HG02938 (cell line): ENCODE measurements around the gene KRR1.
"Not testable (repeated sequence)": the region's sequence is repeated elsewhere in the genome, so short reads cannot be mapped to it uniquely, and the experiment has no call there.

Source experiments
- ATAC-seq: cut with Tn5 transposase; IDR thresholded peaks from one replicate; pipeline ENCODE4 v1.9.1; 2021; ENCODE audit warnings: mild to moderate bottlenecking, moderate library complexity; ENCODE audit not compliant: unreplicated experiment

Gene KRR1

GRCh38 chr12:75526655-75527511 is 15.5 kb upstream of the KRR1 start:
- ATAC-seq, result peak; percentile 93

DNA sequence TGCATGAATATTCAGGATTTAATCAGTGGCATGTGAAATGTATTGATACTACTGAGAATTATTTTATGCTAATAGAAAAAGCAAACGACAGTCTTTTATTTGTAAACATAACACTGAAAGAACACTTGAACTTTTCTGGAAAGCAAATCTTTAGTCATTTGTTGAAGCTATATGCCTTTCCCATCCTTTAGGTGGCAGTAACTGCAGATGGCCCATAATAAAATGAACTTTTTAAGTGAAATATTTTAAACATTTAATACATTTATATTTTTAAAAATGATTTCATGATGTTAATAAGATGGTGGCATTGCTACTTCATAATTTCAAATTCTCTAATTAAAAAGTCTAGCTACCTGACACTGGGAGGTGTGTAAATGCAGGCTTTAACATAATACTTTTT is 13.9 kb upstream of the KRR1 start:
- no peak for ATAC-seq

- ATAC-seq, result not testable (repeated sequence)
Measured at GRCh38 chr12:75522124-75522523, 10.7 kb upstream of the KRR1 start.

DNA sequence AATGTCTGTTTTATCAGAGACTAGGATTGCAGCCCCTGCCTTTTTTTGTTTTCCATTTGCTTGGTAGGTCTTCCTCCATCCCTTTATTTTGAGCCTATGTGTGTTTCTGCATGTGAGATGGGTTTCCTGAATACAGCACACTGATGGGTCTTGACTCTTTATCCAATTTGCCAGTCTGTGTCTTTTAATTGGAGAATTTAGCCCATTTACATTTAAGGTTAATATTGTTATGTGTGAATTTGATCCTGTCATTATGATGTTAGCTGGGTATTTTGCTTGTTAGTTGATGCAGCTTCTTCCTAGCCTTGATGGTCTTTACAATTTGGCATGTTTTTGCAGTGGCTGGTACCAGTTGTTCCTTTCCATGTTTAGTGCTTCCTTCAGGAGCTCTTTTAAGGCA is 9.8 kb upstream of the KRR1 start:
- ATAC-seq, result not testable (repeated sequence)

DNA sequence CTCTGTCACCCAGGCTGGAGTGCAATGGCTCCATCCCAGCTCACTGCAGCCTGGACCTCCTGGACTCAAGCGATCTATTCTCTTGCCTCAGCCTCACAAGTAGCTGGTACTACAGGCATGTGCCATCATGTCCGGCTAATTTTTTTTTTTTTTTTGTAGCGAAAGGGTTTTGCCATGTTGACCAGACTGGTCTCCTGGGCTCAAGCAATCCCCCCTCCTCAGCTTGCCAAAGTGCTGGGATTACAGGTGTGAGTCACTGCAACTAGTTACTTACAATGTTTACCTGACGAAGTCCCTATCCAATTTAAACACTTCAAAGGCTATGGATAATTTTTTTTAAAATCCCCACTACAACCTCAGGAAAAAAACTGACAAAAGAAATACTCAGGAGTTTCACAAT is 1.8 kb downstream of the KRR1 start:
- no peak for ATAC-seq

DNA sequence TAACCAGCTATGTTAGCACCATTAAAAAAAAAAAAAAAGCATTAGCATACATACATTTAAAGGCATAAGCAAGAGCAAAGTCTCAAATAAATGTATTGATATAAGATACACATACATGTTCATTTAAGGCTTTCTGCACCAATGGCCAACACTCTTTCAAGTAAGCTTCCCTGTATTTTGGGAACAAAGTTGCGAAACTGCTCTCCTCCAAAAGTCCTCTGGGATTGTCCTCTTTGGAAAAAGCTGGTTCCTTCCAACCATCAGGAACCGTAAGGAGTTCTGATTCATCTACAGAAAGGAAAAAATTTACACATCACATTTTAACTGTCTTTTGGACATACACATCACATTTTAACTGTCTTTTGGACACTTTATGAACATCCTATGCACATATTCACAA is 3.2 kb downstream of the KRR1 start:
- no peak for ATAC-seq

GRCh38 chr12:75507086-75507485 is 4.3 kb downstream of the KRR1 start:
- ATAC-seq, result no peak

DNA sequence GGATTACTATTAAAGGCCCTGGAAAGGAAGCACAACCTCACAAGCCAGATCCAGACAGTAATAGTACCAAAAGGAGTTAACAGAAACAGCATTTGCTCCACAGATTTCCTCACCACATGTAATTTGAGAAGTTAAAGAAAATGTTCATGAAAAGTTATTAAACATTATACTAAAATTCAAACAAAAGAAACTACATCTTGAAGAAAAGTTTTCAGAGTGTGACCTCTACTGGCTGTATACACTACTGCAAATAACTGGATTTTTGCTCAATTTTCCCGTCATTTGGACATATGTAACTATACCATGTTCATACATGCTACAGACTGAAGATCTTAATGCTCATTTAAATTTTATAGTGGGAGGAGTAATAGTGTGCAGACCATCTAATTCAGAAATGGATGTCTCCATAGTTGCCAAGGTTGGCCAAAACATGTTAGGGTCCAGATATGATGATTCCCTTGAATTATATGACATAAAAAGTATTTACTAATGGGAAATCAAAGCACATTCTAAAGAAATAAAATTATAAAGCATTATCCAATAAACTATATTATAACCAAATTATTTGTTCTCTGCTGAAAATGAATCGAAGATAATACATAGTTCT is 5.6 kb downstream of the KRR1 start:
- ATAC-seq, result peak; percentile 50

- ATAC-seq, result no peak
Measured at GRCh38 chr12:75503866-75504265, 7.5 kb downstream of the KRR1 start.

GRCh38 chr12:75503459-75503858 is 8.0 kb downstream of the KRR1 start:
- no peak for ATAC-seq

DNA sequence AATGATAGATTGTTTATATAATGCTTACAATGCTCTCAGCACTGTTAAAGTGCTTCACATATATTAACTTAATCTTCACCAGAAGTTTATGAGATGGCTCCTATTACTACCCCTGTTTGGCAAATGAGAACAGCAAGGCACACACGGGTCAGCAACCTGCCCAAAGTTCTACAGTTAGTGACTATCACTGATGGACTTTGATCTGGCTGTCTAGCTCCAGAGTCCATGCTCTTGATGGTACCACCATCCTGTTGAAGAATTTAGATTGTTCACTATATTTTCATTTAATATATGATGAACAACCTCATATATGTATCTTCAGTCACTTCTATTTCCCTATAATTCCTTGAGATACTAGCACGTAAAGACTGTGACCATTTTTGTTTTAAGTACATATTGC is 20.2 kb downstream of the KRR1 start:
- no peak for ATAC-seq

DNA sequence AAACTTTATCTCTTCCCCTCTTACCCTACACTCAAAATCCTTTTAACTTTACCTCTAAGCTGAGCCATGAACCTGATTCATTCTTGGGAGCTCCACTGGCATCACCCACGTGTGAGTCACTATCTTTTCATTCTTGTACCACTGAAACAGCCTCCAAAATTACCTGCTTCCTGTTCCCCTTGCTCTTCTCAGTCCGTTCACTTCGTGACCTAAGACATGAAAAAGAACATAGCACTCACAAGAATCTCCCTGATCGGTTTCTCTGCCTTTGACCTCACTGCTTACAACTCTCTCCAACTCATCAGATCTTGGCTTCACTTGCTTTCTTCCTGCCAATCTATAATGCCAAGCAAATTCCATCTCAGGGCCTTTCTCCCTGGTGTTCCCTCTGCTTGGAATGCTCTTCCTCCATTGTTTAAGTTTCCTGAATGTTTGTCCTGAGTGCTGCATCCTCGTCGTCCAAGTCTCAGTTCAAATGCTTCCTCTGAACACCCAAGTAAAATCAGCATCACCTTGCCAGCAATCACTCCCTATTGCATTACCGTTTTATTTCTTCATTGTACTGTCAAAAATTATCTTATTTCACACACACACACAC is 21.7 kb downstream of the KRR1 start:
- peak; percentile 55 for ATAC-seq

DNA sequence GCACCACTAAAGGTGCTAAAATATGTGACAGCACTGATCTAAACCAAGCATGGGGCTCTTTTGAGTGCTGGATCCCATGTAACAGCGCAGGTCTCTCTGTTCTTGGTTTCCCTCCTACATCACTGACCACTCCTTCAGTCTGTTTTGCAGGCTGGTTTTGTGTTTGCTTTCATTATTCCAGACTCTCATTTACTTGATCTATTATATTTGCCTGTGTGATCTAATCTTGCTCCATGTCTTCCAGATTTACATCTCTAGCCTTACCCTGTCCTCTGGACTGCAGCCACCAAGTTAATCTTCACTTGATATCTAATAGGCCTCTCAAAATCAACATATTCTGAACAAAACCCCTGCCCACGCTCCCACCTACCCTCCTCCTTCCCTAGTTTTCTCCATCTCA is 22.2 kb downstream of the KRR1 start:
- ATAC-seq, result peak; percentile 6

DNA sequence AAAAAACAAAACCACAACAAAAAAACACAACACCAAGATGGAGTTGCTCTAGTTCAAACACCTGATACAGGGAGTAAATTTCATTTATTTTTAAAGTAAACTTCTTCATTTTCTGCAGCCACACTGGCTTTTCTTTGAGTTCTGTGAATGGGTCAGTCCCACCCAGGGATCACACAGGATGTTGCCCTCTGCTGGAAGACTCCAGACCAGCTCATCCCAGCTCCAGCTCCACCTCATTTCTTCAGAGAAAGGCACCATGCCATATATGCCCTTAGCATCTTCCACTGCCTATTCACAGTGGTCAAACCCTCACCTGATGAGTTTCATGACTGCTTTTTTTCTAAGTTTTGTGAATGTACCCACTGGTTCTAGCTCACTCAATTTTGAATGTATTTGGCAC is 22.9 kb downstream of the KRR1 start:
- ATAC-seq, result no peak

GRCh38 chr12:75487308-75487707 is 24.1 kb downstream of the KRR1 start:
- ATAC-seq, result no peak

GRCh38 chr12:75484450-75484849 is 27.0 kb downstream of the KRR1 start:
- not testable (repeated sequence) for ATAC-seq

DNA sequence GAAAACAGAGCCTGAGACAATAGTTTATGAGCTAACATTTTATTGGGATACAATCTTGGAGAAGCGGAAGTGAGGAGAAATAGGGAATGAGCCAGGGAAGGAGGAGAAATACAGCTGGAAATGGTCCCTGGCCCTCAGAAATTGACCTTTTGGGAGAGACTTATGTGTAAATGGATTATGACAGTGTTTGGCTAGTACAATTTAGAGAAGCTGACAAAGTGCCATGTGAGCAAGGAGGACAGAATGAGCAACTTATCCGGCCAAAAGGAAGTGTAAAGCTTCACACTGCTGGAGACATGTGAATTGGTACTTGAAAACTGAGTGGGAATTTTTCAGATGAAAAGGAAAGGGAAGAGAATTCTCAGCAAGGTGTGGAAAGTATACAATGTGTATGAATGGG is 28.0 kb downstream of the KRR1 start:
- no peak for ATAC-seq

GRCh38 chr12:75482646-75483045 is 28.8 kb downstream of the KRR1 start:
- ATAC-seq, result peak; percentile 20

- no peak for ATAC-seq
Measured at GRCh38 chr12:75481774-75482173, 29.6 kb downstream of the KRR1 start.

DNA sequence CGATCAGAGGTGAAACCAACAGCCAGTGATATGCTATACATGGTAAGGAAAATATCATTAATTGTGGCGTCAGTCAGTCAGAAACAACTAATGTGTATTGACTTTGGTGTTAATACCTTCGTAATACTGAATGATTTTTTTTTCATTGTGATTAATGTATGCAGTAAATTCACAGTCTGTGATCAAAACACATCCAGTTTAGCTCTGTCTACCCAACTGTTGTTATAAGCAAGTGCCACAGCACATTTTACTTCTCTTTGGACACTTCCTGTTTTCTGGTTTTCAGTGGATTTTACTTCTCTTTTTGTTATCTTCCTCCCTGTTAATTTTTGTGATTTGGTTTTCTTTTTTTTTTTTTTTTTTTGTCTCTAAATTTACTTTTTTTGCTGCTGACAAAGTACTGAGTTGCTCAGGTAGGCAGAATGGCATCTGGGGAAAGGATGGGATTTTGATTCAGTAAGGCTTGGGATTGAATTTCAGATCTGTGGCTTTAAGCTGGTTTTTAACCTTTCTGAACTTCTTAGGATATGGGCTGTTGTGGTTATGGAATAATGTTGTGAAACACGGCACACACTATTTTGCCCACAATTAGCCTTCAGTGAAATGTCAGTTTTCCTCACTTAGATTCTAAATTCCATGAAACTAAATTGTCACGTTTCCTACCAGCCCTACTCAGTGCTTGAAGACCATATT is 30.2 kb downstream of the KRR1 start:
- ATAC-seq, result peak; percentile 10

DNA sequence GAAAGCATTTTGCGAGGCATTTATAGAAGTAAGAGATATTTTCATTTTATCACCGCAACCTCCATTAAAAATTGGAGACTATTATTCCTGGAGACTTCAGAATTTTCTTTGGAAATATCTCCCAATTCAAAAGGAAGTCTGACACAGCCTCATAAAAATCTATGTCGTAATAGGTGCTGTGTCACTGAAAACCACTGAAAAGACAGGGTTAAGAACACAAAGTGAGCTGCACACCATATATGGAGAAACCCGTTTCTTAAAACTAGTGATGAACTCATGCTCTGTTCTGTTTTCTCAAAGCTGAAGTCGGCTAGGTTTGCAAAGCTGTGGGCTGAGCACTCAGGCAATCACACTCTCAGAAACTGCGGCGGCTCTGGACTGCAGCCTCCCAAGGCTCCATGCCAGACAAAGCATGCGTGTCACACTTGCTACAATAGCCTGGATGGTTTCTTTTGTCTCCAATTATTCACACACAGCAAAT is 30.9 kb downstream of the KRR1 start, which contains the start of gene GLIPR1:
TSS of gene GLIPR1 (plus strand) at position 287 of the 481 bp plus-strand sequence. CDS start at position 413, 126 bp downstream.
- peak; percentile 87 for ATAC-seq
